Measurements from ENCODE around the gene DDX1.

GRCh38 chr2:15662579-15662978 lies 70.9 kb downstream of the DDX1 start:
- no peak for TF ChIP-seq CTCF (IDR thresholded peaks at IDR 0.05)
- TF ChIP-seq POLR2A (IDR thresholded peaks at IDR 0.05) = no peak

Data from adrenal gland (tissue), 5 donors.